Stimulated activated CD8-positive, alpha-beta memory T cell treated with anti-CD3 and anti-CD28 coated beads, Interleukin-7, amount 100 ng/mL, for 4 hours (primary cell): Measurements from ENCODE around the gene ABLIM2.

Source experiments
- DNase-seq, 2 donors: peaks; one replicate each; pipeline ENCODE4 v3.0.0-alpha.2; 2020; ENCODE audit warnings: low read depth in 2 of 2

The ABLIM2 gene

GRCh38 chr4:8085491-8086117 lies 73.0 kb downstream of the ABLIM2 start:
- DNase-seq: no peak

- no peak for DNase-seq
Observed at GRCh38 chr4:8084712-8085490, 73.7 kb downstream of the ABLIM2 start.

- DNase-seq: no peak
Observed at GRCh38 chr4:8084031-8084660, 74.5 kb downstream of the ABLIM2 start.

- DNase-seq: no peak
Observed at GRCh38 chr4:8083086-8083825, 75.4 kb downstream of the ABLIM2 start.

- no peak for DNase-seq
Observed at GRCh38 chr4:8082517-8083055, 76.0 kb downstream of the ABLIM2 start.

GRCh38 chr4:8081621-8082516 lies 76.7 kb downstream of the ABLIM2 start:
- no peak for DNase-seq

GRCh38 chr4:8081171-8081570 lies 77.4 kb downstream of the ABLIM2 start:
- DNase-seq: no peak

GRCh38 chr4:8080754-8081065 lies 77.9 kb downstream of the ABLIM2 start:
- no peak for DNase-seq

GRCh38 chr4:8079916-8080753 lies 78.5 kb downstream of the ABLIM2 start:
- DNase-seq: no peak

- no peak for DNase-seq
Observed at GRCh38 chr4:8079031-8079885, 79.4 kb downstream of the ABLIM2 start.

- no peak for DNase-seq
Observed at GRCh38 chr4:8078610-8079015, 80.0 kb downstream of the ABLIM2 start.

GRCh38 chr4:8078109-8078494 lies 80.5 kb downstream of the ABLIM2 start:
- DNase-seq: no peak

GRCh38 chr4:8077181-8078108 lies 81.2 kb downstream of the ABLIM2 start:
- no peak for DNase-seq

- no peak for DNase-seq
Observed at GRCh38 chr4:8076023-8076422, 82.6 kb downstream of the ABLIM2 start.

GRCh38 chr4:8073206-8073863 lies 85.3 kb downstream of the ABLIM2 start:
- DNase-seq: no peak

- DNase-seq: no peak
Observed at GRCh38 chr4:8072235-8072968, 86.2 kb downstream of the ABLIM2 start.

- DNase-seq: no peak
Observed at GRCh38 chr4:8071766-8072165, 86.8 kb downstream of the ABLIM2 start.
